IPS-15b (cell line): ENCODE data around the gene MESP2.

Experiments
- H3K27me3 ChIP-seq: one replicate; pipeline ENCODE4 v1.6.1; 2013; ENCODE audit warnings: low read length; ENCODE audit not compliant: control insufficient read depth, insufficient read depth
- H3K36me3 ChIP-seq: one replicate; pipeline ENCODE4 v1.6.1; 2013; ENCODE audit warnings: low read length; ENCODE audit not compliant: control insufficient read depth, insufficient read depth
- H3K4me1 ChIP-seq: one replicate; pipeline ENCODE4 v1.6.1; 2013; ENCODE audit warnings: mild to moderate bottlenecking, low read length; ENCODE audit not compliant: control insufficient read depth, insufficient read depth
- H3K4me3 ChIP-seq: one replicate; pipeline ENCODE4 v1.5.1; 2013; ENCODE audit warnings: low read depth, low read length
- H3K9ac ChIP-seq: one replicate; pipeline ENCODE4 v1.6.1; 2013; ENCODE audit warnings: low read depth, mild to moderate bottlenecking, low read length
- H3K9me3 ChIP-seq: one replicate; pipeline ENCODE4 v1.6.1; 2013; ENCODE audit warnings: mild to moderate bottlenecking, low read length; ENCODE audit not compliant: control insufficient read depth, insufficient read depth

Gene MESP2

DNA sequence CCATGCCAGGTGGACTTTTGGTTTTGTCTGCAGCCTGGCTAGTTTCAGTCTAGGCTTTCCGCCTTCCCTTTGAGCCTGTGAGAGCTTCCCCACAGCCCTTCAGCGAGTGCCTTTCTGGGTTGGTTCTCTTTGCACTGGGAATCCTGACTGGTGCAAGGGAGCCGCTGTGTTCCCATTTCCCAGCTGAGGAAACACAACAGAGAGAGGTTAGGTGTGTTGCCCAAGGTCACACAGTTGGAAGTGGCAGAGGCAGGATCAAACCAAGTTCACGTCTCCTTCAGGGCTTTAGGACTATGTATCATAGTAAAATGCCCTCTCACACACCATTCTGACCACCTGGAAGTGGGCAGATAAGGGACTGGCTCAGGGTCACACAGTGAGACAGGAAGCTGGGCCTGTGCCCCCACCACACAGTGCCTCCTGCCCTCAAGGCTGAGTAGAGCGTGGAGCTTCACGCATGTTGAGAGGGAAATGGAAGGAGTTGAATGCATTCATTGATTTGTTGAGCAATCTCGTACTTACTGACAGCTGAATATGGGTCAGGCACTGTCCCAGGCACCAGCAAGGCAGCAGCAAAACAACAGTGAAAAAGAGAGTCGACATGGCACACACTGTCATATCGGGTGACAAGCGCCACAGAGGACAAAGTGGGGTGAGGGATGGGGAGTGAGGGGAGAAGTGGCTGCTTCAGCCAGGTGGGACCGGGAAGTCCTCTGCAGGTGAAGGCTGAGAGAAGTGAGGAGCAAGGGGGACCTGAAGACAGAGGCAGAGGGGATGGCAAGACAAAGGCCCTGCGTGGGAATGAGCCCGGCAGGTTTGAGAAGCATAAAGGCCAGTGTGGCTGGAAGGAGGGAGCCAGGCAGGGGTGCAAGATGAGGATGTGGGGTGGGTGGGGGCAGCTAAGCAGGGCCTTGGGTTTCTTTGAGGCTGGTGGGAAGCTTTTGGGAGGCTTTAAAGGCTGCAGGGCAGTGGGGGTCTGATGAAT lies 50.8 kb downstream of the MESP2 start:
- H3K4me1 ChIP-seq: no peaks in the 10 kb centered on the region

DNA sequence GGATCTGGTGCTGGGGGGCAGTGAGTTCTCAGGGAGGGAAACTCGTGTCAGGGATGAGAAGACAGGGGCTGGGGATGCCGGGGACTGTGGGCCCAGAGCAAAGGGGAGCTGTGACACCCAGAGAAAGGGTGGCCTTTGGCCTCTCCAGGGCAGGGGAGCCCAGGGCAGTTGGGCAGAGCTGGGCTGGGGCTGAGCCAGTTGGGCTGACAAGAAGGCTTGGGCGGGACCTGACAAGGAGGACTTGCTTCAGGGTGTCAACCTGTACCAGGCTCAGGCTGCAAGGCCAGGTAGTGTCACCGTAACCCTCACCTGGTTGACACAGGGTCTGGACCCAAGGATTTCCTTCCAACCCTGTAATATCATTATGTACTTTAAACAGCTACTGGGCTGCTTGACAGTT lies 51.7 kb downstream of the MESP2 start:
- Histone ChIP-seq H3K9me3 (no peaks in the 10 kb centered on the region), H3K4me1 (no peaks in the 10 kb centered on the region), H3K4me3 (no peak overlapping the region), H3K36me3 (peaks cover 3% of the 10 kb centered on the region), H3K27me3 (no peaks in the 10 kb centered on the region), H3K9ac (no peak overlapping the region)

More for the DNA sequence above, 50.8 kb downstream of the MESP2 start:
- H3K9me3 ChIP-seq: no peaks in the 10 kb centered on the region
- no peaks in the 10 kb centered on the region for H3K27me3 ChIP-seq
- no peak overlapping the region for H3K9ac ChIP-seq
- peaks cover 3% of the 10 kb centered on the region for H3K36me3 ChIP-seq
- no peak overlapping the region for H3K4me3 ChIP-seq
